NCI-H82 (cell line): ENCODE results near the gene RALGPS1.

ENCODE experiments used
- DNase-seq: peaks from one replicate; lab custom pipeline; 2025; lab: John Stamatoyannopoulos, UW

RALGPS1 gene

GRCh38 chr9:127205952-127206351 lies 291.4 kb downstream of the RALGPS1 start:
- DNase-seq: no peak

- no peak for DNase-seq
Measured at GRCh38 chr9:127206666-127207065, 292.1 kb downstream of the RALGPS1 start.

GRCh38 chr9:127207734-127208410 lies 293.3 kb downstream of the RALGPS1 start:
- no peak for DNase-seq

GRCh38 chr9:127208416-127208815 lies 293.8 kb downstream of the RALGPS1 start:
- no peak for DNase-seq

GRCh38 chr9:127209220-127209619 lies 294.6 kb downstream of the RALGPS1 start:
- DNase-seq: no peak

- DNase-seq: no peak
Measured at GRCh38 chr9:127209948-127210640, 295.5 kb downstream of the RALGPS1 start.

- DNase-seq: peak; percentile 42
Measured at GRCh38 chr9:127210851-127211730, 296.5 kb downstream of the RALGPS1 start.

GRCh38 chr9:127211983-127212382 lies 297.4 kb downstream of the RALGPS1 start:
- DNase-seq: no peak

- DNase-seq: no peak
Measured at GRCh38 chr9:127212453-127212852, 297.9 kb downstream of the RALGPS1 start.

- no peak for DNase-seq
Measured at GRCh38 chr9:127213859-127214258, 299.3 kb downstream of the RALGPS1 start.

GRCh38 chr9:127214421-127215267 lies 300.1 kb downstream of the RALGPS1 start:
- peak; percentile 88 for DNase-seq

GRCh38 chr9:127215268-127216209 lies 301.0 kb downstream of the RALGPS1 start:
- peak; percentile 27 for DNase-seq

- DNase-seq: no peak
Measured at GRCh38 chr9:127216210-127216887, 301.8 kb downstream of the RALGPS1 start.

- no peak for DNase-seq
Measured at GRCh38 chr9:127216888-127217217, 302.3 kb downstream of the RALGPS1 start.

- DNase-seq: no peak
Measured at GRCh38 chr9:127218818-127219217, 304.2 kb downstream of the RALGPS1 start.

- DNase-seq: no peak
Measured at GRCh38 chr9:127219520-127219919, 304.9 kb downstream of the RALGPS1 start.

GRCh38 chr9:127221695-127222094 lies 307.1 kb downstream of the RALGPS1 start:
- DNase-seq: no peak

- peak; percentile 65 for DNase-seq
Measured at GRCh38 chr9:127222388-127223095, 308.0 kb downstream of the RALGPS1 start.

GRCh38 chr9:127223266-127223665 lies 308.7 kb downstream of the RALGPS1 start:
- peak; percentile 67 for DNase-seq

GRCh38 chr9:127223810-127224177 lies 309.2 kb downstream of the RALGPS1 start:
- DNase-seq: peak; percentile 68
